HepG2 (cell line): ENCODE results near the gene BPIFA2. TPM values are rescaled to one million over a fixed set of nuclear protein-coding genes. Genes with fewer than 3 reads are reported as not detected.
A peak's percentile ranks its signal among the peaks of the same experiment; 100 is the strongest.

Experiments used
- DR1 ChIP-seq: sonication (generic); formaldehyde crosslinking; IDR thresholded peaks from 2 replicates; pipeline ENCODE4 v1.8.0; 2021; ENCODE audit warnings: mild to moderate bottlenecking, missing genetic modification reagents, inconsistent platforms
- ESRRA ChIP-seq: sonication (generic); formaldehyde crosslinking; IDR thresholded peaks from 2 replicates; pipeline ENCODE4 v1.5.1; 2020; ENCODE audit warnings: mild to moderate bottlenecking, low read depth, missing genetic modification reagents
- ETV6 ChIP-seq: sonication (generic); formaldehyde crosslinking; conservative IDR thresholded peaks from 2 replicates; pipeline ENCODE4 v1.4.0; 2020; ENCODE audit warnings: missing genetic modification reagents
- FOXA1 ChIP-seq, 2 experiments: fragments of 450-650 bp in 1 of 2; sonication (generic) in 1 of 2; formaldehyde crosslinking in 1 of 2; IDR thresholded peaks; 2 replicates each; pipeline versions ENCODE4 v1.4.0 to v1.6.1; 2016 to 2020; ENCODE audit warnings: missing genetic modification reagents in 1 of 2
- FOXK1 ChIP-seq: sonication (generic); formaldehyde crosslinking; IDR thresholded peaks from 2 replicates; pipeline ENCODE4 v1.4.0; 2020; ENCODE audit warnings: low read depth, missing genetic modification reagents, borderline replicate concordance
- HHEX ChIP-seq: IDR thresholded peaks from 2 replicates; pipeline ENCODE4 v1.6.1; 2016; ENCODE audit warnings: control low read depth
- KDM4B ChIP-seq: sonication (generic); formaldehyde crosslinking; IDR thresholded peaks from 2 replicates; pipeline ENCODE4 v1.4.0; 2020; ENCODE audit warnings: missing genetic modification reagents
- KLF12 ChIP-seq: sonication (generic); formaldehyde crosslinking; IDR thresholded peaks from 2 replicates; pipeline ENCODE4 v1.4.0; 2020; ENCODE audit warnings: missing genetic modification reagents, borderline replicate concordance
- MED13 ChIP-seq: sonication (generic); formaldehyde crosslinking; IDR thresholded peaks from 2 replicates; pipeline ENCODE4 v1.5.0; 2020; ENCODE audit warnings: missing genetic modification reagents
- MTA3 ChIP-seq: sonication (generic); formaldehyde crosslinking; IDR thresholded peaks from 2 replicates; pipeline ENCODE4 v1.4.0; 2020; ENCODE audit warnings: missing genetic modification reagents
- MXD1 ChIP-seq: sonication (generic); formaldehyde crosslinking; IDR thresholded peaks from 2 replicates; pipeline ENCODE4 v1.4.0; 2020; ENCODE audit warnings: mild to moderate bottlenecking, missing genetic modification reagents
- POLR2A ChIP-seq, 2 experiments: IDR thresholded peaks; 2 replicates each; pipeline ENCODE4 v1.6.1; 2011; ENCODE audit warnings: low read depth in 2 of 2, low read length in 2 of 2, mild to moderate bottlenecking in 1 of 2, moderate library complexity in 1 of 2; ENCODE audit not compliant: insufficient read depth in 1 of 2
- POLR2G ChIP-seq: fragments of 200-400 bp; formaldehyde crosslinking; IDR thresholded peaks from 2 replicates; pipeline ENCODE4 v1.6.1; 2018; ENCODE audit warnings: mild to moderate bottlenecking, low read depth, low read length, moderate library complexity
- PRMT3 ChIP-seq: sonication (generic); formaldehyde crosslinking; IDR thresholded peaks from 2 replicates; pipeline ENCODE4 v1.8.1; 2022; ENCODE audit warnings: low read depth, mild to moderate bottlenecking, moderate library complexity, missing genetic modification reagents, borderline replicate concordance
- RBFOX2 ChIP-seq: fragments of 200-400 bp; formaldehyde crosslinking; IDR thresholded peaks from 2 replicates; pipeline ENCODE4 v1.6.1; 2017; ENCODE audit warnings: low read depth, mild to moderate bottlenecking, low read length
- SATB2 ChIP-seq: sonication (generic); formaldehyde crosslinking; IDR thresholded peaks from 2 replicates; pipeline ENCODE4 v1.5.0; 2020; ENCODE audit warnings: missing genetic modification reagents
- SMARCC2 ChIP-seq: fragments of 450-650 bp; IDR thresholded peaks from 2 replicates; pipeline ENCODE4 v1.6.1; 2017; ENCODE audit warnings: antibody characterized with exemption, mild to moderate bottlenecking
- SRF ChIP-seq: IDR thresholded peaks from 2 replicates; pipeline ENCODE4 v1.6.1; 2011; ENCODE audit warnings: mild to moderate bottlenecking, low read depth, low read length, moderate library complexity
- ZBTB49 ChIP-seq: sonication (generic); formaldehyde crosslinking; IDR thresholded peaks from 2 replicates; pipeline ENCODE4 v1.4.0; 2020; ENCODE audit warnings: missing genetic modification reagents, borderline replicate concordance
- ZNF230 ChIP-seq: sonication (generic); formaldehyde crosslinking; IDR thresholded peaks from 2 replicates; pipeline ENCODE4 v1.4.0; 2020; ENCODE audit warnings: mild to moderate bottlenecking, missing genetic modification reagents
- ZNF24 ChIP-seq: fragments of 450-650 bp; IDR thresholded peaks from 2 replicates; pipeline ENCODE4 v1.6.1; 2017; ENCODE audit warnings: antibody characterized with exemption, mild to moderate bottlenecking
- ZNF3 ChIP-seq: IDR thresholded peaks from 2 replicates; pipeline ENCODE4 v1.7.0; 2017; ENCODE audit warnings: inconsistent platforms
- ZNF34 ChIP-seq: sonication (generic); formaldehyde crosslinking; IDR thresholded peaks from 2 replicates; pipeline ENCODE4 v1.4.0; 2020; ENCODE audit warnings: mild to moderate bottlenecking, missing genetic modification reagents, borderline replicate concordance
- ZNF354B ChIP-seq: sonication (generic); formaldehyde crosslinking; IDR thresholded peaks from 2 replicates; pipeline ENCODE4 v1.8.0; 2022; ENCODE audit warnings: mild to moderate bottlenecking, missing genetic modification reagents
- ZNF367 ChIP-seq: sonication (generic); formaldehyde crosslinking; IDR thresholded peaks from 2 replicates; pipeline ENCODE4 v1.4.0; 2020; ENCODE audit warnings: missing genetic modification reagents, borderline replicate concordance
- ZNF678 ChIP-seq: sonication (generic); formaldehyde crosslinking; IDR thresholded peaks from 2 replicates; pipeline ENCODE4 v1.4.0; 2020; ENCODE audit warnings: mild to moderate bottlenecking, missing genetic modification reagents
- ZNF7 ChIP-seq: IDR thresholded peaks from 2 replicates; pipeline ENCODE4 v1.6.1; 2016; ENCODE audit warnings: missing biosample characterization, missing genetic modification reagents
- ZNF770 ChIP-seq: sonication (generic); formaldehyde crosslinking; IDR thresholded peaks from 2 replicates; pipeline ENCODE4 v1.5.0; 2020; ENCODE audit warnings: mild to moderate bottlenecking, missing genetic modification reagents
- ZNF879 ChIP-seq: sonication (generic); formaldehyde crosslinking; IDR thresholded peaks from 2 replicates; pipeline ENCODE4 v1.8.1; 2023; ENCODE audit warnings: missing genetic modification reagents
- ZSCAN25 ChIP-seq: sonication (generic); formaldehyde crosslinking; IDR thresholded peaks from 2 replicates; pipeline ENCODE4 v1.8.0; 2022; ENCODE audit warnings: mild to moderate bottlenecking, missing genetic modification reagents
- polyA plus RNA-seq, 8 experiments: library from polyadenylated mRNA; depleted of rRNA in 3 of 8; stranded (reverse) in 7 of 8; unstranded in 1 of 8; fragments of >200 nt; fragmentation: Illumina TruSeq in 4 of 8; extraction: Trizol in 4 of 8; gene quantifications; 2 replicates each; pipeline versions ENCODE4 v1.2.1 to v1.2.3, GENCODE V29; 2011 to 2016; ENCODE audit warnings: low read depth in 4 of 8, missing spikeins in 1 of 8, mixed read lengths in 1 of 8; ENCODE audit not compliant: insufficient read depth in 1 of 8
- total RNA-seq, 5 experiments: library from RNA; depleted of rRNA; stranded (reverse); fragments of >200 nt; fragmentation: Illumina TruSeq; extraction: Trizol; gene quantifications; 2 replicates each; pipeline ENCODE4 v1.2.3, GENCODE V29; 2016; ENCODE audit warnings: low read depth in 1 of 5

Gene BPIFA2
- total and polyA plus RNA-seq, 2 of the 13 experiments (the other 11 are each of a cell fraction or from before 2014, with no cell fraction given) = not detected

- 0 out of 2 replicates have a peak, but pooled peaks have one; percentile 76 for TF ChIP-seq ZNF879 (CRISPR knock-in tag)
- TF ChIP-seq ESRRA (CRISPR knock-in tag) = no peak
- peak; percentile 99 for TF ChIP-seq KDM4B (CRISPR knock-in tag)
- 0 out of 2 replicates have a peak, but pooled peaks have one; percentile 86 for TF ChIP-seq ZNF678
- peak; percentile 94 for TF ChIP-seq ZNF354B (CRISPR knock-in tag)
- no peak for TF ChIP-seq POLR2A (IDR thresholded peaks at IDR 0.05; ENCODE audit: insufficient read depth in 1 of 2, low read depth in 2 of 2, low read length in 2 of 2)
- TF ChIP-seq POLR2G = no peak
- peak; percentile 44; the same call in 1 of the 2 replicates for TF ChIP-seq MXD1 (CRISPR knock-in tag)
- no peak for TF ChIP-seq SRF
- TF ChIP-seq ZNF24 = no peak
- peak; percentile 85 for TF ChIP-seq MED13 (CRISPR knock-in tag)
- TF ChIP-seq ZNF770 (CRISPR knock-in tag) = no peak
- peak; percentile 98 for TF ChIP-seq SATB2 (CRISPR knock-in tag)
- TF ChIP-seq RBFOX2 = no peak
- TF ChIP-seq ETV6 (CRISPR knock-in tag) = peak; percentile 96
- peak; percentile 71; the same call in 1 of the 2 replicates for TF ChIP-seq ZSCAN25 (CRISPR knock-in tag)
- no peak for TF ChIP-seq ZNF34
- TF ChIP-seq SMARCC2 = no peak
- 0 out of 2 replicates have a peak, but pooled peaks have one; percentile 92 for TF ChIP-seq ZNF367 (CRISPR knock-in tag)
- TF ChIP-seq KLF12 (CRISPR knock-in tag) = peak; percentile 96
- 0 out of 2 replicates have a peak, but pooled peaks have one; percentile 28 for TF ChIP-seq MTA3 (CRISPR knock-in tag)
- TF ChIP-seq FOXK1 (CRISPR knock-in tag) = peak; percentile 94; the same call in 1 of the 2 replicates
- TF ChIP-seq HHEX (CRISPR knock-in tag) = no peak
- TF ChIP-seq FOXA1 (IDR thresholded peaks at IDR 0.05) = no peak
- 0 out of 2 replicates have a peak, but pooled peaks have one; percentile 29 for TF ChIP-seq FOXA1 (CRISPR knock-in tag; IDR thresholded peaks at IDR 0.05)
- TF ChIP-seq DR1 (CRISPR knock-in tag) = no peak
- TF ChIP-seq PRMT3 (CRISPR knock-in tag) = peak; percentile 85; the same call in 1 of the 2 replicates
- TF ChIP-seq ZNF230 (CRISPR knock-in tag) = peak; percentile 83; the same call in 1 of the 2 replicates
- TF ChIP-seq ZNF3 (CRISPR knock-in tag) = peak; percentile 71; the same call in 1 of the 2 replicates
- TF ChIP-seq ZBTB49 = peak; percentile 99
- TF ChIP-seq ZNF7 (CRISPR knock-in tag) = 0 out of 2 replicates have a peak, but pooled peaks have one; percentile 57
Measured at GRCh38 chr20:33209789-33210188, 41.8 kb downstream of the BPIFA2 start (continued).
